Esophagus muscularis mucosa (tissue), 3 donors: Measurements from ENCODE around the gene MSH3.

Source experiments
- CTCF ChIP-seq, 3 experiments: fragments of 200-600 bp in 2 of 3; fragments of 450-650 bp in 1 of 3; sonication (generic) in 2 of 3; IDR thresholded peaks; one replicate each; pipeline ENCODE4 v1.5.1; 2017 to 2019; ENCODE audit warnings: antibody characterized with exemption in 3 of 3, mild to moderate bottlenecking in 2 of 3, moderate library complexity in 1 of 3
- POLR2A ChIP-seq: fragments of 450-650 bp; IDR thresholded peaks from one replicate; pipeline ENCODE4 v1.6.1; 2017; ENCODE audit warnings: antibody characterized with exemption, moderate library complexity, mild to moderate bottlenecking, low read depth
- POLR2AphosphoS5 ChIP-seq, 2 donors: sonication (generic); formaldehyde crosslinking; IDR thresholded peaks; one replicate each; pipeline ENCODE4 v1.6.1; 2017; ENCODE audit warnings: antibody characterized with exemption in 2 of 2

GRCh38 chr5:80782626-80783025 lies 128.2 kb downstream of the MSH3 start:
- TF ChIP-seq CTCF (IDR thresholded peaks at IDR 0.05) (no peak), POLR2A (no peak), POLR2AphosphoS5 (IDR thresholded peaks at IDR 0.05) (no peak)
